Body of pancreas (tissue), 4 donors: ENCODE data around the gene ARSB.

Experiments used
- CTCF ChIP-seq, 7 experiments: fragments of 450-650 bp in 4 of 7; fragments of 200-600 bp in 3 of 7; sonication (generic) in 3 of 7; IDR thresholded peaks; one replicate each; pipeline ENCODE4 v1.5.1; 2016 to 2019; ENCODE audit warnings: antibody characterized with exemption in 7 of 7
- POLR2A ChIP-seq, 3 donors: fragments of 450-650 bp; IDR thresholded peaks; one replicate each; pipeline ENCODE4 v1.6.1; 2016; ENCODE audit warnings: antibody characterized with exemption in 3 of 3, mild to moderate bottlenecking in 2 of 3

GRCh38 chr5:78983601-78984438 lies 1.3 kb downstream of the ARSB start:
- TF ChIP-seq CTCF (IDR thresholded peaks at IDR 0.05): no peak
- TF ChIP-seq POLR2A (IDR thresholded peaks at IDR 0.05): no peak
